Eye (tissue), 1 donor: ENCODE measurements around the gene KNCN.
A peak's percentile ranks its signal among the peaks of the same experiment; 100 is the strongest.

ENCODE experiments used
- DNase-seq: peaks from one replicate; pipeline ENCODE4 v3.0.0-alpha.2; 2015

Gene KNCN

GRCh38 chr1:46551597-46552095 lies at the start of gene KNCN:
KNCN (minus strand) TSS chr1:46551647; CDS start chr1:46551215, 432 bp downstream.
- DNase-seq: peak; percentile 45

GRCh38 chr1:46599059-46599970 lies 47.9 kb upstream of the KNCN start:
- no peak for DNase-seq

- no peak for DNase-seq
Measured at GRCh38 chr1:46596846-46597245, 45.4 kb upstream of the KNCN start.

GRCh38 chr1:46596036-46596435 lies 44.6 kb upstream of the KNCN start:
- no peak for DNase-seq

- no peak for DNase-seq
Measured at GRCh38 chr1:46595127-46595526, 43.7 kb upstream of the KNCN start.

GRCh38 chr1:46594063-46594462 lies 42.6 kb upstream of the KNCN start:
- DNase-seq: no peak

- DNase-seq: no peak
Measured at GRCh38 chr1:46592823-46593222, 41.4 kb upstream of the KNCN start.

GRCh38 chr1:46589529-46589928 lies 38.1 kb upstream of the KNCN start:
- no peak for DNase-seq

- no peak for DNase-seq
Measured at GRCh38 chr1:46587069-46587468, 35.6 kb upstream of the KNCN start.

GRCh38 chr1:46585312-46585938 lies 34.0 kb upstream of the KNCN start:
- peak; percentile 31 for DNase-seq

GRCh38 chr1:46583494-46583893 lies 32.0 kb upstream of the KNCN start:
- DNase-seq: peak; percentile 15

- no peak for DNase-seq
Measured at GRCh38 chr1:46582972-46583371, 31.5 kb upstream of the KNCN start.

GRCh38 chr1:46581681-46582455 lies 30.4 kb upstream of the KNCN start:
- DNase-seq: no peak

GRCh38 chr1:46580140-46580903 lies 28.9 kb upstream of the KNCN start:
- no peak for DNase-seq

GRCh38 chr1:46577671-46578070 lies 26.2 kb upstream of the KNCN start:
- no peak for DNase-seq

GRCh38 chr1:46576596-46576995 lies 25.1 kb upstream of the KNCN start:
- DNase-seq: no peak

- DNase-seq: no peak
Measured at GRCh38 chr1:46575778-46576177, 24.3 kb upstream of the KNCN start.

GRCh38 chr1:46575300-46575699 lies 23.9 kb upstream of the KNCN start:
- no peak for DNase-seq

GRCh38 chr1:46571691-46572225 lies 20.3 kb upstream of the KNCN start:
- DNase-seq: no peak

GRCh38 chr1:46569884-46570725 lies 18.7 kb upstream of the KNCN start:
- DNase-seq: no peak

GRCh38 chr1:46569116-46569515 lies 17.7 kb upstream of the KNCN start:
- DNase-seq: no peak
